HG03354 (cell line): Measurements from ENCODE around the gene ST13.
"Not testable (repeated sequence)": the region's sequence is repeated elsewhere in the genome, so short reads cannot be mapped to it uniquely, and the experiment has no call there.

Source experiments
- ATAC-seq: cut with Tn5 transposase; IDR thresholded peaks from one replicate; pipeline ENCODE4 v1.9.1; 2021; ENCODE audit warnings: mild to moderate bottlenecking; ENCODE audit not compliant: unreplicated experiment, poor library complexity, severe bottlenecking

Gene ST13

DNA sequence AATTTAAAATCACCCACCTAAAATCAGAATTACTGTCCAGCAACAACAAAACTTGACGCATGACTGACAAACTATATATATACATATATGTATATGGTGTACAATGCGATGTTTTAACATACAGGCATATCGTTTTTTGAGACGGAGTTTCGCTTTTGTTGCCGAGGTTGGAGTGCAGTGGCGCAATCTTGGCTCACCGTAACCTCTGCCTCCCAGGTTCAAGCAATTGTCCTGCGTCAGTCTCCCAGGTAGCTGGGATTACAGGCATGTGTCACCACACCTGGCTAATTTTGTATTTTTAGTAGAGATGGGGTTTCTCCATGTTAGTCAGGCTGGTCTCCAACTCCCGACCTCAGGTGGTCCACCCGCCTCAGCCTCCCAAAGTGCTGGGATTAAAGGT is 10.6 kb downstream of the ST13 start:
- not testable (repeated sequence) for ATAC-seq

DNA sequence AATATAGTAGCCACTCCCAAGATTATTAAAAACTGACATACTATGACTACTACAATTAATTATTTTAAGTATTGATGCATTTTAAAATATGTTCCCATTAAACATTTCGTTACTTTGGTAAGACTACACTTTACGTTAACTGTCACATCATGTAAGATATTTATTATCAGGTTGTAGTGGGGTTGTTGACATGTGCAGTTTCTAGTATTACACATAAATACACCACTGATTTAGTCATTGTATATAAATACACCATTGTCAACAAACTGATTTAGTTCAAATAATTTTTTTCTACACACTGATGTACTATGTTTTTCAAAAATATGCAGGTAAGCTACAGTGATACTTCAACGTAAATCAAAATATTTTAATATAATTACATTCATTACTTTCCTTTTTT is 11.5 kb downstream of the ST13 start:
- ATAC-seq, result no peak

DNA sequence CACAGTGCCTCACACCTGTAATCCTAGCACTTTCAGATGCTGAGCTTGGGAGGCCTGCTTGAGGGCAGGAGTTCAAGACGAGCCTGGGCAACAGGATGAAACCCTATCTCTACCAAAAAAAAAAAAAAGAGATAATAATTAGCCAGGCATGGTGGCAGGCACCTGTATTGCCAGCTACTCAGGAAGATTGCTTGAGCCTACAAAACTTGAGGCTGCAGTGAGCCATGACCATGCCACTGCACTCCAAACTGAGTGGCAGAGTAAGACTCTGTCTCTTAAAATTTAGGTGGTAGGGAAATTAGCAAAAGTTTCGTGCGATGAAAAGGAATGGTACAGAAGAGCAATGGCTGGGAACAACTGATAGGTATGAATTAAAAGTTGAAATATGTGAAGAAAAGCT is 18.0 kb downstream of the ST13 start:
- no peak for ATAC-seq

DNA sequence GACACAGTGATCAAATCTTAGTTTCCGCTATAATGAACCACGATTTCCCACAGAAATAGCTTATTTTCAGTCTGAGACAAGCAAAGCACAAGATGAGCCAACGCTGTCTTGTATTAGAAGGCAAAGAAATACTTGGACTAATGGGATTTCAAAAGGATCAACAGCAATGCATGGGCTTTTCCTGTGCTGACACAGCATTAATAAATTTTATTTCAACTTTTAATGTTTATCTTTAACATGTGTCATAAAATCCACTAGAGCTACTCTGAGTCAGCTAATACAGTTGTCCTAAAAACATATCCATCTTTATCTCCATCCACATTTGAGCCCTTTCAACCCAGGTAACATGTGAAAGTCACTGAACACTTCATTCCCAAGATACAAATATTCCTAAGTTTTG is 21.8 kb downstream of the ST13 start:
- no peak for ATAC-seq

- ATAC-seq, result no peak
Measured at GRCh38 chr22:40829131-40829530, 27.3 kb downstream of the ST13 start.

DNA sequence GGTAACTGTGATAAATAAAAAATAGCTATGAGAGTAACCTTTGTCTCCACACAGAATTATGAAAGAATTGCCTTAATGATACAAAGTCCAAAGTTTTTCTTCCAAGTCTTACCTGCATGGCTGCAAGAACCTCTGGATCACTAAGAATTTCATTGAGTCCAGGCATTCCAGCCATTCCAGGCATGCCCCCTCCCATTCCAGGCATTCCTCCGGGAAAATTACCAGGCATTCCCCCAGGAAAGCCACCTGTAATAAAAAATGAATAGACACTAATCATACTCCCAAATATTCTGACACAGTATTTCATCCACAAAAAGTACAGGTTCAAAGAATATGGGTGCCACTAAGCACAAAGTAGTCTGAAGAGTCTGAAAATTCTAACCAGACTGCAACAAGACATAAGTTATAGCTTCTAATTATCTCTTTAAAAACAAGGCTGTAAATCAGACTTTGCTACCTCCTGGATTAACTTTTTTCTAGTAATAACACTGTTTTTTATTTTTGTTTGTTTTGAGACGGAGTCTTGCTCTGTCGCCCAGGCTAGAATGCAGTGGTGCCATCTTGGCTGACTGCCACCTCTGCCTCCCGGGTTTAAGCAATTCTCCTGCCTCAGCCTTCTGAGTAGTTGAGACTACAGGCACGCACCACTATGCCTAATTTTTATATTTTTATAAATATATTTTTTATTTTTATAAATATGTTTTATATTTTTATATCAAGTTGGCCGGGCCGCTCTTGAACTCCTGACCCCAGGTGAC is 29.3 kb downstream of the ST13 start:
- no peak for ATAC-seq

GRCh38 chr22:40826292-40826691 is 30.1 kb downstream of the ST13 start:
- not testable (repeated sequence) for ATAC-seq

- ATAC-seq, result no peak
Measured at GRCh38 chr22:40823426-40823825, 33.0 kb downstream of the ST13 start.

- ATAC-seq, result no peak
Measured at GRCh38 chr22:40819599-40820140, 36.8 kb downstream of the ST13 start.

GRCh38 chr22:40818747-40819598 is 37.5 kb downstream of the ST13 start, which contains the start of gene SLC25A17:
TSS of gene SLC25A17 (minus strand) at chr22:40819346. CDS start at chr22:40819248, 98 bp downstream.
- peak; percentile 77 for ATAC-seq

DNA sequence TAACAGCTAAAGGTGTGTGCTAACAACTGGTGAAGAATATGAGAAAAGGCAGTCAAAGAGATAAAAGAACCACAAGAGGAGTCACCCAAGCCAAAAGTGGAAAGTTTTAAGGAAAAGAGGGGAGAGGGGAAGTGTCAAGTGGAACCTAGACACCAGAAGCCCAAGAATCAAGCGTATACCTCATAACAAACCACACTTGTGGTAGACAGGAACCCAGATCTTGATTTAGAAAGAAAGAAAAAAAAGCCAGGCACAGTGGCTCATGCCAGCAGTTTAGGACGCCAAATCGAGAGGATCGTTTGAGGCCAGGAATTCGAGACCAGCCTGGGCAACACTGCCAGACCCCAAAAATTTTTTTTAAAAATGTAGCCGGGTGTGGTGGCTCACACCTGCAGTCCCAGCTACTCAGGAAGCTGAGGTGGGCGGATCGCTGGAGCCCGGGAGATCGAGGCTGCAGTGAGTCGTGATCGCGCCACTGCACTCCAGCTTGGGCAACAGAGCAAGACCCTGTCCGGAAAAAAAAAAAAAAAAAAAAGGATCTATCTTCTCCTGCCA is 38.2 kb downstream of the ST13 start:
- no peak for ATAC-seq

GRCh38 chr22:40817737-40818136 is 38.7 kb downstream of the ST13 start:
- ATAC-seq, result no peak

DNA sequence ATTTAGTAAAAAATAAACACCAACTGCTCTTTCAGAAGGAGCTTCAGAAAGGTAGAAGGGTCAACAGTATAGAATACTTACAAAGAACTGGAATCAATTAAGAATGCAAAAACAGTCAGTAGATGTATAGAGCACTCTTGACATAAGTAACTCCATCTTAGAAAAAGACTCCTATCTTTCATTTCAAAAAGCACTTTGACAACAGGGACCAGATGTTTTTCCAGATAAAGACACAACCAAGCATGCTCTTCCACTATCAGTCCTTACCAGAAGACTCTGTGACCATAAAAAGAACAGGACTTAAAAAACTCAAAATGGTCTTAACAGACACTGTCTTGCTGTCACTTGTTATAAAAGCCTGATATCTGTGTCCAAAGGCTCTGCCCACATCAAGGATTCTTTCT is 42.5 kb downstream of the ST13 start:
- no peak for ATAC-seq

GRCh38 chr22:40808018-40808841 is 48.2 kb downstream of the ST13 start:
- ATAC-seq, result no peak

- ATAC-seq, result no peak
Measured at GRCh38 chr22:40806711-40807110, 49.7 kb downstream of the ST13 start.

GRCh38 chr22:40805699-40806203 is 50.7 kb downstream of the ST13 start:
- ATAC-seq, result no peak

- no peak for ATAC-seq
Measured at GRCh38 chr22:40805239-40805638, 51.2 kb downstream of the ST13 start.

GRCh38 chr22:40803321-40803720 is 53.1 kb downstream of the ST13 start:
- no peak for ATAC-seq

- no peak for ATAC-seq
Measured at GRCh38 chr22:40799008-40799407, 57.4 kb downstream of the ST13 start.
